Measurements from ENCODE around the gene TUBAL3.

DNA sequence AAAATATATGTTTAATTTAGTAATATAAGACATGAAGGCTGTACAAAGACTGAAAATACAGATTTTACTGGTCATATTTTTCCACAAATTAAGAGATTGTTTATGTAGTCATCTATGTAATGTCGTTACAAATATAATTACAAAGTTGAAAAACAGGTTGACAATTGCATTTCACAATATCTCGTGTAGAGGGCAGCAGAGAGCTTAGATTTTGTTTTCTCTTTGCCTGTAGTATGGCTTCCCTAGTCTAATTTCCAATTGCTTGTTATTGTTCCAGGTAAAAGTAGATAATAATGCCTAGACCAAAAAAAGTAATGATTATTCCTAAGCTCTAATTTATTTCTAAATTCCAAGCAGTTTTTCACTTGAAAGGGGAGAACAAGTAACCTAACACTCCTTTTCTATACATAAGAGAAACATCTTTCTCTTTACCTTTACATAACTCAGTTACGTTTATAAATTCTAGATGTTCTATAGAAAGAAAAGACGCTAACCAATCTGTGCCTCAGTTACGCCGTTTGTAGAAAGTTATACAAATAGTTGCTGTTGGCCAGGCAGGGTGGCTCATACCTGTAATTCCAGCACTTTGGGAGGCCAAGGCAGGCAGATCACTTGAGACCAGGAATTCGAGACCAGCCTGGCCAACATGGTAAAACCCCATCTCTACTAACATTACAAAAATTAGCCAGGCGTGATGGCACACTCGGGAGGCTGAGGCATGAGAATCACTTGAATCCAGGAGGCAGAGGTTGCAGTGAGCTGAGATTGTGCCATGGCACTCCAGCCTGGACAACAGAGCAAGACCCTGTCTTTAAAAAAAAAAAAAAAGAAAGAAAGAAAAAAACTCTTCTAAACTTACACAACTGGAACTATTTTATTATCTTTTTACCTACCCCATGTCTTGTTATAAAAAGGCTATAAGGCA is 37.7 kb upstream of the TUBAL3 start:
- TF ChIP-seq CTCF (IDR thresholded peaks at IDR 0.05), result peak; percentile 67 to 79 (median 71)
- no peak for TF ChIP-seq EP300 (IDR thresholded peaks at IDR 0.05)
- no peak for TF ChIP-seq POLR2A (IDR thresholded peaks at IDR 0.05)
